AG09319 (cell line): Measurements from ENCODE around the gene ESPN.
"Not testable (repeated sequence)": the region's sequence is repeated elsewhere in the genome, so short reads cannot be mapped to it uniquely, and the experiment has no call there.

Source experiments
- DNase-seq: peaks from one replicate; pipeline ENCODE4 v3.0.0-alpha.2; 2010; ENCODE audit warnings: low read depth; ENCODE audit errors: extremely low read depth
- CTCF ChIP-seq: IDR thresholded peaks from 2 replicates; pipeline ENCODE4 v1.5.1; 2011; ENCODE audit warnings: low read depth, mild to moderate bottlenecking, inconsistent platforms, low read length, moderate library complexity

ESPN gene

DNA sequence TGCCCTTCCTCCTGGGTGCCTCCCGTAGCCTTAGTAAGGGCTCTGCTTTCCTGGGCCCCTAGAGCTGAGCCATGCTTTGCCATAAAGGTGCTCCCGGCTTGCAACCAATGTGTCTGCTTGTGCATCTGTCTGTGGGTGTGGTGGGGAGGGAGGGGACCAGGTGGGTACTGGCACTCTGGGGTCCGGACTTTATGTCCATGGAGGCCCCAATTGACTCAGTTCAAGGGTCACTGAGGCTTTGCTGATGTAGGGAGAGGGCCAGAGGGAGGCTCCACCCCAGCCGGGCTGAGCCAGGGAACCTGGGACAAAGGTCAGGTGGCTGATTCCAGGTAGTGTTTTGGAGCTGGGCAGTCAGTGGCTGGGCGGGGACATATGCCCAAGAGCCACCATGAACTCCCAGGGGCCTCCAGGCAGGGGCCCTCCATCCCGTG lies 26.4 kb downstream of the ESPN start:
- no peak for DNase-seq
- no peak for TF ChIP-seq CTCF

DNA sequence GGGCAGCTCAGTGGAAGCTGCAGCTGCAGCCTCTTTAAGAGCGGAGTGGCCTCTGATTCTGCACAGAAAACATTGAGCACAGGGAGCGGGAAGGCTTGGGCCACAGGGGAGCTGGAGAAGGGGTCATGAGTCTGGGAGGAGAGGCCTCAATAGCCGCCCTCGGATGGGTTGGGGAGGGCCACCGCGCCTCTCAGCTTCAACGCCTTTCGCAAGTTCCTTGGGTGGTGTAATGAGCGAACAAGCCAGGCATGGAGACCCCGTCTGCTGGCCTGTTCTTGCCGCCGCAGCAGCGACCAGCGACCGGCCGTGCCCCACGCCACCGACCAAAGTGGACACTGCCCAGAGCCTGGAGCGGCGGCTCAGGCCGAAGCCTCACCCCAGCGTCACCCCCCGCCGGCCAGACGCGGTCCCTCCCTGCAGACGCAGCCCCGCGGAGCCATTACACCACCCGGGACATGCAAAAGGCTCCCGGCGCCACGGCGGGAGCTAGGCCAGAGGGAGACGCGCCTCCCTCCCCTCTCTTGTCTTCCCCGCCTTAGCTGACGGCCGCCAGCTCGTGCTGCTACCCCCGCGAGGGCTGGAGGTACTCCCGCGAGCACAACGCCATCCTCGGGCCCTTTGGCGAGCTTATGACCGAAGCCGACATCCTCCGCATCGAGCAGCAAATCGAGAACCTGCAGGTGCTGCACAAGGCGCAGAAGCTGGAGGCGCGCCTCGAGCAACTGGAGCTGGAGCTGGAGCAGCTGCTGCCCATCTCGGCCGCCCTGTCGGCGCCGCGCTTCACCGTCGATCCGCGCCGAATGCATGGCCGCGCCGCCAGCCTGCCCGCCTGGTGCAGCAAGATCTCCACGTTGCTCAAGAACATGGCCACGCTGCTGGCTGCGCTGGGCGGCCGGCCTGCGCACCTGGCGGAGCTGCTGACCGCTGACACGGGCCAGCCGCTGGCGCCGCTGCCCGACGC lies 29.6 kb downstream of the ESPN start:
- DNase-seq: not testable (repeated sequence)

DNA sequence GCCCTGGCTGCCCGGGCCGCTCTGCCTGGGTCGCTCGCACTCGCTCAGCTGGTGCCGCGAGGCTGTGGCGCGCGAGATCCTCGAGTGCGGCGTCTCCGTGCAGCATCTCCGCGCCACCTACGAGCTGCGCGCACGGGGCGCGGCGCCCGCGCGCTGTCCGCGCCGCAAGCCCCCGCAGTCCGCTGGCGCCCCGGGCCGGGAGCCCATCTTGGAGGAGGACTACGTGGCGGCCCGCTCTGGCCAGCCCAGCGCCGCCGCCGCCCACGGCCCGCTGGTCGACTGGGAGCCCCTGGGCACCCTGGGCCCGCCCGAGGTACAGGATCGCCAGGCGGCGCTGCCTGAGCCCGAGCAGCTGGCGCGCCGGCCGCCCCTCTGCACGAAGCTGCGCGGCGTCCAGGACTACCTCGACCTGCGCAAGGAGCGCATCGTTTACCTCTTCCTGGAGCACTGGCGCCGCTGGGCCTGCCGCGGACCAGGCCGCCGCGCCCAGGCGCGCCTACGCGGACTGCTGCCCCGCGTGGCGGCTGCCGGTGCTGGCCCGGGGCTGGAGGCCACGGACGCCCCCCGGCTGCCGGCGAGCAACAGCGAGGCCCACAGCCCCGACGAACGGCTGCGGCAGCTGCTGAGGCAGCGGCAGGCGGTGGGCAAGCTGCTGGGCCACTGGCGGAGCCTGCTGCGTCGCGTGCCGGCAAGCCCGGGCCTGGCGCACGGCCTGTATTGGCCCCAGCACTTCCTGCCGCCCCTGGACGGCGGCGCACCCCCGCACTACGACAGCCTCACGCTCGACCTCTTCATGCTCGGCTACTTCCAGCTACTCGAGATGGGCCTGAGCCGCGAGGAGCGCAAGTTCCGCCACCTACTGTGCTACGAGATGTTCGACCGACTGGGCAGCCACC lies 30.5 kb downstream of the ESPN start:
- no peak for TF ChIP-seq CTCF
- no peak for DNase-seq

- not testable (repeated sequence) for DNase-seq
These were observed 31.4 kb downstream of the ESPN start for GRCh38 chr1:6455752-6456520.

- no peak for DNase-seq
- no peak for TF ChIP-seq CTCF
These were observed 32.4 kb downstream of the ESPN start for GRCh38 chr1:6456800-6457466.

GRCh38 chr1:6459850-6460265 lies 35.3 kb downstream of the ESPN start:
- no peak for TF ChIP-seq CTCF
- no peak for DNase-seq

DNA sequence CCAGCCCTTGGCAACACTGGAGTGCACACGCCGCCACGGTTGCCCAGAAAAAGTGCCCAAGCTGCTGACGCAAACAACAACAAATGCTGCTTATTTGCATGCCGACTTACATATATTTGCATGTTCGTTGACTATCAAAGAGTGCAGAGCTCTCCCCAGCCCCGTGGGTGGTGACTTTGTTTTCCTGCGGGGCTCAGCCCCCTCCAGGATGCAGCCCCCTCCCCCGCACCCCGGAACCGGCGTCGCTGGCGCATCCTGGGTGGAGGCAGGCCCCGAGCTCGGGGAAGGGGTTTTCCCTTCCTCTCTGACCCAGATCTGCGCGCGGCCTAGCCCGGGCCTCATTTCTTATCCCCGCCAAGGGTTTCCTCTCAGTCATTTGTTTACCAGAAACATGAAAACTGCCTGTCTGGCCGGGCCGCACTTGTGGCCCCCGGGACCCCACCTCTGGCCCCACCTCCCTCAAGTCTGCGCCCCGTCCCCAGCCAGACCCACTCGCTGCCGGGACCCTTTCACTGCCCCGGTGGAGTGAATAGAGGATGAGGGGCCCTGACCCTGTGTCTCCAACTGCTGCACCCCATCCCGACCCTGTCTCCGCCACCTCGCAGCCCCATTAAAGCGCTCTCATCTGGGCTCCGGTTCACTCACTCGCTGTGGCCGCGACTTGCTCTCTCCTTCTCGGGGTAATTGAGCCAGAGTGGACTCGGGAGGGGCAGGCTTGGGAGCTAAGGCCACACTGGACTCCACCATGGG lies 35.9 kb downstream of the ESPN start:
- TF ChIP-seq CTCF: no peak

More for the DNA sequence above, 35.9 kb downstream of the ESPN start:
- DNase-seq: no peak
